ENCODE results near the gene TRIO.

The TRIO gene

DNA sequence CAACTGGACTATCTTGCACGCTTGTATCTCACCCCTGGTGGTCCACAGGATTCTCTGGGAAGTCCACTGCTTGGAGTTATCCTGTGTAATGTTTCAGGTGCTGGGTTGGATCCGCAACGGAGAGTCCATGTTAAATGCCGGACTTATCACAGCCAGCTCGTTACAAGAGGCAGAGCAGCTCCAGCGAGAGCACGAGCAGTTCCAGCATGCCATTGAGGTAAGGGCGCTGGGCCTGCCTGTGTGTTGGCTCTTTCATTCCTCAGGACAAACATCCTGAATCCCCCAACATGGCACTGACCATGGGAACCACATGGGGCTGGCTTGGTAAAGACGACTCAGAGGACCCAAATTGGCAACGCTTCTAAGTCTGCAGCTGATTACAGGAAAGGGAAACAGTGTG, 223.6 kb downstream of the TRIO start:
- Histone ChIP-seq H3K9ac (ENCODE audit: low read depth, low read length) (no peak overlapping the region), H3K9me3 (ENCODE audit: insufficient read depth, low read length, severe bottlenecking) (no peaks in the 10 kb centered on the region), H3K27me3 (ENCODE audit: insufficient read depth, low read length, poor library complexity) (no peaks in the 10 kb centered on the region), H3K4me1 (ENCODE audit: insufficient read depth, low read length) (no peaks in the 10 kb centered on the region), H4K20me1 (ENCODE audit: insufficient read depth, low read length) (no peaks in the 10 kb centered on the region), H3K4me2 (ENCODE audit: insufficient read depth, low read length) (no peak overlapping the region), H2AFZ (ENCODE audit: low read depth, low read length) (no peak overlapping the region), H3K36me3 (ENCODE audit: insufficient read depth, low read length) (no peaks in the 10 kb centered on the region), H3K79me2 (ENCODE audit: insufficient read depth, low read length) (no peaks in the 10 kb centered on the region), H3K27ac (ENCODE audit: low read length) (no peak overlapping the region), H3K4me3 (ENCODE audit: low read depth in 1 of 2, low read length in 2 of 2) (no peak overlapping the region)
- TF ChIP-seq, protein P1, sequence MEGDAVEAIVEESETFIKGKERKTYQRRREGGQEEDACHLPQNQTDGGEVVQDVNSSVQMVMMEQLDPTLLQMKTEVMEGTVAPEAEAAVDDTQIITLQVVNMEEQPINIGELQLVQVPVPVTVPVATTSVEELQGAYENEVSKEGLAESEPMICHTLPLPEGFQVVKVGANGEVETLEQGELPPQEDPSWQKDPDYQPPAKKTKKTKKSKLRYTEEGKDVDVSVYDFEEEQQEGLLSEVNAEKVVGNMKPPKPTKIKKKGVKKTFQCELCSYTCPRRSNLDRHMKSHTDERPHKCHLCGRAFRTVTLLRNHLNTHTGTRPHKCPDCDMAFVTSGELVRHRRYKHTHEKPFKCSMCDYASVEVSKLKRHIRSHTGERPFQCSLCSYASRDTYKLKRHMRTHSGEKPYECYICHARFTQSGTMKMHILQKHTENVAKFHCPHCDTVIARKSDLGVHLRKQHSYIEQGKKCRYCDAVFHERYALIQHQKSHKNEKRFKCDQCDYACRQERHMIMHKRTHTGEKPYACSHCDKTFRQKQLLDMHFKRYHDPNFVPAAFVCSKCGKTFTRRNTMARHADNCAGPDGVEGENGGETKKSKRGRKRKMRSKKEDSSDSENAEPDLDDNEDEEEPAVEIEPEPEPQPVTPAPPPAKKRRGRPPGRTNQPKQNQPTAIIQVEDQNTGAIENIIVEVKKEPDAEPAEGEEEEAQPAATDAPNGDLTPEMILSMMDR (IDR thresholded peaks at IDR 0.05; ENCODE audit: borderline replicate concordance, extremely low read depth, low read length, poor library complexity, severe bottlenecking), result no peak
- TF ChIP-seq EZH2 (IDR thresholded peaks at IDR 0.05; ENCODE audit: borderline replicate concordance, low read depth, low read length, severe bottlenecking), result no peak
- no peak for DNase-seq
- ATAC-seq (ENCODE audit: insufficient read depth, low read depth), result no peak

DNA sequence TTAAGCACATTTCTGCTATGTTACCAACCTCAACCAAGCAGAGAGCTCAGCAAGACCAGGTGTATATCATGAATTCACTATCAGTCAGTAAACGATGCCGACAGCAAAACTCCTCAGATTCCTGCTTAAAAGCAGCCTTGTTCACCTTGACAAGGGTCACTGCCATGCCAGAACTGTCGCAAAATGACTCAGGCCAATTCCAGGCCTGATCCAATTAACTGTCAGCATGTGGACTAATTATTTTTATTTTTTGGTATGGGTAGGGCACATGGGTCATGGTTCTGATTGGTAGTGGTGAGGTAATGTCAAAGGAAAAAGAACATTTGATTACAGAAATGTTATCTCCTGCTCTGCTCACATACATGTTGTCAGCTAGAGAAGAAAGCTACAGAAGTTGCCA, 224.2 kb downstream of the TRIO start:
- ATAC-seq (ENCODE audit: insufficient read depth, low read depth) (no peak), DNase-seq (no peak)
- H3K4me3 ChIP-seq (ENCODE audit: low read depth in 1 of 2, low read length in 2 of 2), result no peak overlapping the region
- no peaks in the 10 kb centered on the region for H3K79me2 ChIP-seq (ENCODE audit: insufficient read depth, low read length)
- no peaks in the 10 kb centered on the region for H3K36me3 ChIP-seq (ENCODE audit: insufficient read depth, low read length)
- no peak overlapping the region for H3K9ac ChIP-seq (ENCODE audit: low read depth, low read length)
- TF ChIP-seq, protein P1 (IDR thresholded peaks at IDR 0.05; ENCODE audit: borderline replicate concordance, extremely low read depth, low read length, poor library complexity, severe bottlenecking), result no peak
- no peak for TF ChIP-seq EZH2 (IDR thresholded peaks at IDR 0.05; ENCODE audit: borderline replicate concordance, low read depth, low read length, severe bottlenecking)
- H2AFZ ChIP-seq (ENCODE audit: low read depth, low read length), result no peak overlapping the region
- H3K27ac ChIP-seq (ENCODE audit: low read length), result no peak overlapping the region
- H3K4me1 ChIP-seq (ENCODE audit: insufficient read depth, low read length), result no peaks in the 10 kb centered on the region
- no peaks in the 10 kb centered on the region for H3K27me3 ChIP-seq (ENCODE audit: insufficient read depth, low read length, poor library complexity)
- no peak overlapping the region for H3K4me2 ChIP-seq (ENCODE audit: insufficient read depth, low read length)
- no peaks in the 10 kb centered on the region for H3K9me3 ChIP-seq (ENCODE audit: insufficient read depth, low read length, severe bottlenecking)
- H4K20me1 ChIP-seq (ENCODE audit: insufficient read depth, low read length), result no peaks in the 10 kb centered on the region

DNA sequence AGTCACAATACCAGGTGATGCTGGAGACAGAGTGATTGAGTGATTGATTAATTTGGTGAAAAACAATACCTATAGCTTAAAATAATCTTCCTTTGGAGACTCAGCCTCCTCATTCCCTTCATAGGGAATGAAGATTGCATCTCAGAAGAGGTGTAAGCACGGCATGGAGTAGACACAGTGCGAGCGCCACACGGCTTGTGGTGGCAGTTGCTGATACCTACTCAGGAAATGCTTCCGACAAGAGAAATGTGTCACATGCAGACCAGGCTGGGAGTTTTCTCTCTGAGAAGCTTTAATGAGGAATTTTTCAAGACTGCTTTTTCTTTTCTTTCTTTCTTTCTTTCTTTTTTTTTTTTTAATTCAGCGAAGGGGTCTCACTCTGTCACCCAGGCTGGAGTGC, 226.6 kb downstream of the TRIO start:
- Histone ChIP-seq H3K27ac (ENCODE audit: low read length) (no peak overlapping the region), H3K4me3 (ENCODE audit: low read depth in 1 of 2, low read length in 2 of 2) (no peak overlapping the region), H4K20me1 (ENCODE audit: insufficient read depth, low read length) (no peaks in the 10 kb centered on the region), H2AFZ (ENCODE audit: low read depth, low read length) (no peak overlapping the region), H3K79me2 (ENCODE audit: insufficient read depth, low read length) (no peaks in the 10 kb centered on the region), H3K36me3 (ENCODE audit: insufficient read depth, low read length) (no peaks in the 10 kb centered on the region), H3K9me3 (ENCODE audit: insufficient read depth, low read length, severe bottlenecking) (no peaks in the 10 kb centered on the region), H3K4me1 (ENCODE audit: insufficient read depth, low read length) (no peaks in the 10 kb centered on the region), H3K4me2 (ENCODE audit: insufficient read depth, low read length) (no peak overlapping the region), H3K27me3 (ENCODE audit: insufficient read depth, low read length, poor library complexity) (no peaks in the 10 kb centered on the region), H3K9ac (ENCODE audit: low read depth, low read length) (no peak overlapping the region)
- ATAC-seq (ENCODE audit: insufficient read depth, low read depth) (no peak), DNase-seq (no peak)
- TF ChIP-seq, protein P1 (IDR thresholded peaks at IDR 0.05; ENCODE audit: borderline replicate concordance, extremely low read depth, low read length, poor library complexity, severe bottlenecking), result no peak
- no peak for TF ChIP-seq EZH2 (IDR thresholded peaks at IDR 0.05; ENCODE audit: borderline replicate concordance, low read depth, low read length, severe bottlenecking)

DNA sequence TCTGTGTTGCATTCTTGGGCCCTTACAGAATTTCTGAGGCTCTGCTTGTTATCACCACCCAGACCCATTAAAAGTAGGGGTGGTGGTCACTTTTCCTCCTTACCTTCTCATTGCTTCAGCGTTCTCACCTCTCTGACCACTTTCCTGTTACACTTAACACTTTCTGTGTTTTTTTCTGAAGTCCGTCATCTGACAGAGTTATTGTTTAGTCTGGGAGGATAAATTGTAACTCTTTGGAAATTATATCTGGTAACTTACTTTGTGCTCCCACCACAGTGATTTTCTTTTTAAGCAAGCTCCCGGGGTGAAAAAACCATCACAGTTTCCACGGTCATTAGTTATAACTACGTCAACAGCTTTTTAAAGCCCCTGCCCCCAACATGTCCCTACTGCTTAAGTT, 227.2 kb downstream of the TRIO start:
- DNase-seq (no peak), ATAC-seq (ENCODE audit: insufficient read depth, low read depth) (no peak)
- H4K20me1 ChIP-seq (ENCODE audit: insufficient read depth, low read length), result no peaks in the 10 kb centered on the region
- H3K27me3 ChIP-seq (ENCODE audit: insufficient read depth, low read length, poor library complexity), result no peaks in the 10 kb centered on the region
- TF ChIP-seq, protein P1 (IDR thresholded peaks at IDR 0.05; ENCODE audit: borderline replicate concordance, extremely low read depth, low read length, poor library complexity, severe bottlenecking), result no peak
- TF ChIP-seq EZH2 (IDR thresholded peaks at IDR 0.05; ENCODE audit: borderline replicate concordance, low read depth, low read length, severe bottlenecking), result no peak
- H3K36me3 ChIP-seq (ENCODE audit: insufficient read depth, low read length), result no peaks in the 10 kb centered on the region
- H3K4me1 ChIP-seq (ENCODE audit: insufficient read depth, low read length), result no peaks in the 10 kb centered on the region
- no peak overlapping the region for H3K27ac ChIP-seq (ENCODE audit: low read length)
- no peaks in the 10 kb centered on the region for H3K79me2 ChIP-seq (ENCODE audit: insufficient read depth, low read length)
- no peak overlapping the region for H3K9ac ChIP-seq (ENCODE audit: low read depth, low read length)
- no peak overlapping the region for H3K4me2 ChIP-seq (ENCODE audit: insufficient read depth, low read length)
- H2AFZ ChIP-seq (ENCODE audit: low read depth, low read length), result no peak overlapping the region
- H3K9me3 ChIP-seq (ENCODE audit: insufficient read depth, low read length, severe bottlenecking), result no peaks in the 10 kb centered on the region
- no peak overlapping the region for H3K4me3 ChIP-seq (ENCODE audit: low read depth in 1 of 2, low read length in 2 of 2)
